MM.1S (cell line): ENCODE measurements around the gene FAAP100.

Experiments used
- DNase-seq: peaks from one replicate; pipeline ENCODE4 v3.0.0-alpha.2; 2015
- H2AFZ ChIP-seq: fragments of 300-600 bp; sonication (generic); 2 replicates; pipeline ENCODE4 v1.6.0; 2016; ENCODE audit warnings: antibody characterized with exemption, low read length
- H3F3A ChIP-seq: fragments of 300-600 bp; sonication (generic); 2 replicates; pipeline ENCODE4 v1.6.1; 2016; ENCODE audit warnings: mild to moderate bottlenecking, antibody characterized with exemption, low read length, moderate library complexity, mixed read lengths; ENCODE audit not compliant: insufficient read depth
- H3K27ac ChIP-seq: fragments of 300-600 bp; sonication (generic); 2 replicates; pipeline ENCODE4 v1.5.1; 2016; ENCODE audit warnings: mild to moderate bottlenecking, low read length
- H3K27me3 ChIP-seq: fragments of 300-600 bp; sonication (generic); replicated peaks from 2 replicates; pipeline ENCODE4 v1.6.0; 2016; ENCODE audit warnings: low read length; ENCODE audit not compliant: insufficient read depth
- H3K36me3 ChIP-seq: fragments of 300-600 bp; sonication (generic); replicated peaks from 2 replicates; pipeline ENCODE4 v1.6.1; 2016; ENCODE audit warnings: mild to moderate bottlenecking, low read length, mixed read lengths; ENCODE audit not compliant: insufficient read depth
- H3K4me1 ChIP-seq: fragments of 300-600 bp; sonication (generic); 2 replicates; pipeline ENCODE4 v1.6.1; 2016; ENCODE audit warnings: low read length, mixed read lengths
- H3K4me2 ChIP-seq: fragments of 300-600 bp; sonication (generic); 2 replicates; pipeline ENCODE4 v1.6.0; 2016; ENCODE audit warnings: low read depth, low read length
- H3K4me3 ChIP-seq: fragments of 300-600 bp; sonication (generic); 2 replicates; pipeline ENCODE4 v1.5.1; 2016; ENCODE audit warnings: low read length, mixed read lengths
- H3K79me2 ChIP-seq: fragments of 300-600 bp; sonication (generic); 2 replicates; pipeline ENCODE4 v1.6.1; 2016; ENCODE audit warnings: mixed run types, low read length, mixed read lengths
- H3K9ac ChIP-seq: fragments of 300-600 bp; sonication (generic); 2 replicates; pipeline ENCODE4 v1.6.1; 2016; ENCODE audit warnings: low read length, mixed read lengths
- H3K9me2 ChIP-seq: fragments of 300-600 bp; sonication (generic); replicated peaks from 2 replicates; pipeline ENCODE4 v1.6.1; 2016; ENCODE audit warnings: mild to moderate bottlenecking, low read length, mixed read lengths; ENCODE audit not compliant: insufficient read depth
- H3K9me3 ChIP-seq: fragments of 300-600 bp; sonication (generic); replicated peaks from 2 replicates; pipeline ENCODE4 v1.6.1; 2016; ENCODE audit warnings: mild to moderate bottlenecking, low read length, mixed read lengths; ENCODE audit not compliant: insufficient read depth
- H4K20me1 ChIP-seq: fragments of 300-600 bp; sonication (generic); 2 replicates; pipeline ENCODE4 v1.6.1; 2016; ENCODE audit warnings: mild to moderate bottlenecking, low read length, moderate library complexity, mixed read lengths; ENCODE audit not compliant: insufficient read depth
- CTCF ChIP-seq: fragments of 300-600 bp; sonication (generic); IDR thresholded peaks from 2 replicates; pipeline ENCODE4 v1.5.1; 2016; ENCODE audit warnings: antibody characterized with exemption, low read length, mixed read lengths
- EZH2 ChIP-seq: fragments of 300-600 bp; sonication (generic); optimal IDR thresholded peaks from 2 replicates; pipeline ENCODE3; 2017; ENCODE audit warnings: low read depth, mild to moderate bottlenecking, antibody characterized with exemption, low read length, mixed read lengths
- EZH2phosphoT487 ChIP-seq: fragments of 300-600 bp; sonication (generic); IDR thresholded peaks from 2 replicates; pipeline ENCODE4 v1.6.1; 2018; ENCODE audit warnings: antibody characterized with exemption, low read length

The FAAP100 gene

GRCh38 chr17:81549826-81550225 is 2.3 kb downstream of the FAAP100 start:
- peaks cover 27% of the 10 kb centered on the region for H3K79me2 ChIP-seq
- no peak overlapping the region for H3K4me2 ChIP-seq
- H3K27ac ChIP-seq, result no peak overlapping the region
- H3K9me2 ChIP-seq, result no peaks in the 10 kb centered on the region
- TF ChIP-seq EZH2phosphoT487, result no peak
- no peak for TF ChIP-seq CTCF
- TF ChIP-seq EZH2, result no peak
- no peak overlapping the region for H3K4me3 ChIP-seq
- H4K20me1 ChIP-seq, result no peaks in the 10 kb centered on the region
- no peaks in the 10 kb centered on the region for H3K36me3 ChIP-seq
- H3K9ac ChIP-seq, result no peak overlapping the region
- H3K9me3 ChIP-seq, result no peaks in the 10 kb centered on the region
- H2AFZ ChIP-seq, result no peak overlapping the region
- H3F3A ChIP-seq, result peaks cover 22% of the 10 kb centered on the region
- H3K4me1 ChIP-seq, result peaks cover 16% of the 10 kb centered on the region; the same call in 1 of the 2 replicates
- DNase-seq, result no peak
- H3K27me3 ChIP-seq, result no peaks in the 10 kb centered on the region

GRCh38 chr17:81549031-81549557 is 3.1 kb downstream of the FAAP100 start:
- H3K9me2 ChIP-seq, result no peaks in the 10 kb centered on the region
- H3K9ac ChIP-seq, result no peak overlapping the region
- H3K4me1 ChIP-seq, result peaks cover 12% of the 10 kb centered on the region; the same call in 1 of the 2 replicates
- H3F3A ChIP-seq, result peaks cover 18% of the 10 kb centered on the region
- no peaks in the 10 kb centered on the region for H3K36me3 ChIP-seq
- TF ChIP-seq EZH2phosphoT487, result no peak
- TF ChIP-seq CTCF, result no peak
- TF ChIP-seq EZH2, result no peak
- no peaks in the 10 kb centered on the region for H3K27me3 ChIP-seq
- no peak overlapping the region for H2AFZ ChIP-seq
- no peak overlapping the region for H3K4me3 ChIP-seq
- H4K20me1 ChIP-seq, result no peaks in the 10 kb centered on the region
- H3K9me3 ChIP-seq, result no peaks in the 10 kb centered on the region
- no peak overlapping the region for H3K4me2 ChIP-seq
- no peak overlapping the region for H3K27ac ChIP-seq
- DNase-seq, result no peak
- peaks cover 27% of the 10 kb centered on the region for H3K79me2 ChIP-seq

- no peak overlapping the region for H3K9ac ChIP-seq
Measured at GRCh38 chr17:81547614-81547982, 4.6 kb downstream of the FAAP100 start.

GRCh38 chr17:81546906-81547613 is 5.1 kb downstream of the FAAP100 start:
- Histone ChIP-seq H3K27ac (no peak overlapping the region), H3K4me1 (0 out of 2 replicates have a peak, but pooled peaks cover 6% of the 10 kb centered on the region), H2AFZ (no peak overlapping the region), H3K4me2 (no peak overlapping the region), H3K4me3 (no peak overlapping the region), H3K9ac (no peak overlapping the region), H4K20me1 (no peaks in the 10 kb centered on the region), H3K9me3 (no peaks in the 10 kb centered on the region), H3K36me3 (no peaks in the 10 kb centered on the region), H3K27me3 (no peaks in the 10 kb centered on the region), H3K79me2 (peaks cover 27% of the 10 kb centered on the region), H3K9me2 (no peaks in the 10 kb centered on the region), H3F3A (no peaks in the 10 kb centered on the region; the same call in 1 of the 2 replicates)
- TF ChIP-seq EZH2phosphoT487, result no peak
- no peak for TF ChIP-seq CTCF
- TF ChIP-seq EZH2, result no peak
- no peak for DNase-seq

More at GRCh38 chr17:81547614-81547982, 4.6 kb downstream of the FAAP100 start:
- H4K20me1 ChIP-seq, result no peaks in the 10 kb centered on the region
- H3K9me3 ChIP-seq, result no peaks in the 10 kb centered on the region
- H3F3A ChIP-seq, result peaks cover 3% of the 10 kb centered on the region
- no peak overlapping the region for H2AFZ ChIP-seq
- H3K4me3 ChIP-seq, result no peak overlapping the region
- no peak for TF ChIP-seq EZH2
- H3K27me3 ChIP-seq, result no peaks in the 10 kb centered on the region
- H3K9me2 ChIP-seq, result no peaks in the 10 kb centered on the region
- DNase-seq, result no peak
- H3K4me2 ChIP-seq, result no peak overlapping the region
- H3K79me2 ChIP-seq, result peaks cover 27% of the 10 kb centered on the region
- H3K27ac ChIP-seq, result no peak overlapping the region
- no peaks in the 10 kb centered on the region for H3K36me3 ChIP-seq
- 0 out of 2 replicates have a peak, but pooled peaks cover 6% of the 10 kb centered on the region for H3K4me1 ChIP-seq
